GM12878 (cell line): Measurements from ENCODE around the gene GFAP. TPM values are rescaled to one million over a fixed set of nuclear protein-coding genes. Genes with fewer than 3 reads are reported as not detected.

Experiments
- ATAC-seq: fragments of 200-7000 bp; cut with Tn5 transposase; 3 replicates; pipeline ENCODE4 v1.9.1; 2020; ENCODE audit warnings: mild to moderate bottlenecking, moderate library complexity
- BruUV-seq: library from RNA; stranded (reverse); fragments of 400-500 nt; replicated peaks from 2 replicates; lab custom pipeline; 2021; lab: Mats Ljungman, UMichigan
- CTCF ChIA-PET: fragments of 300-600 bp; sonication (Branson Sonifier 250); formaldehyde crosslinking; extraction: SDS; loops from one replicate; lab custom pipeline; 2021; ENCODE audit warnings: inconsistent platforms; lab: Yijun Ruan, JAX
- POLR2A ChIA-PET: fragments of 350-600 bp; formaldehyde crosslinking; extraction: SDS; loops from one replicate; lab custom pipeline; 2021; ENCODE audit warnings: inconsistent platforms; lab: Charles Lee
- RAD21 ChIA-PET: fragments of 300-600 bp; sonication (Branson Sonifier 250); formaldehyde crosslinking; loops from one replicate; lab custom pipeline; 2023; ENCODE audit warnings: antibody characterized with exemption; ENCODE audit not compliant: unreplicated experiment; lab: Charles Lee
- SMC1A ChIA-PET: fragments of 300-600 bp; sonication (Branson Sonifier 250); formaldehyde crosslinking; loops from one replicate; lab custom pipeline; 2023; ENCODE audit not compliant: unreplicated experiment, uncharacterized antibody; lab: Charles Lee
- DNase-seq: peaks from one replicate; pipeline ENCODE4 v3.0.0-alpha.2; 2011; ENCODE audit warnings: low read depth, low spot score
- FAIRE-seq: peaks from 3 replicates; lab custom pipeline; 2011; peaks lifted over from hg19 to GRCh38; lab: Jason Lieb, UNC
- H2AFZ ChIP-seq: 2 replicates; pipeline ENCODE4 v1.6.0; 2011; ENCODE audit warnings: low read depth, low read length, control low read depth; ENCODE audit not compliant: control insufficient read depth
- H3K27ac ChIP-seq: 2 replicates; pipeline ENCODE4 v1.5.1; 2011; ENCODE audit warnings: control low read depth; ENCODE audit not compliant: control insufficient read depth, insufficient read depth
- H3K27me3 ChIP-seq, 2 experiments: replicated peaks in 1 of 2; 2 replicates each; pipeline versions ENCODE4 v1.6.0 to v1.6.1; 2011; ENCODE audit warnings: low read length in 1 of 2; ENCODE audit not compliant: control insufficient read depth in 2 of 2, insufficient read depth in 2 of 2
- H3K36me3 ChIP-seq, 2 experiments: 2 replicates each; pipeline ENCODE4 v1.5.1; 2011; ENCODE audit warnings: low read length in 1 of 2; ENCODE audit not compliant: control insufficient read depth in 2 of 2, insufficient read depth in 2 of 2
- H3K4me1 ChIP-seq: 2 replicates; pipeline ENCODE4 v1.6.1; 2011; ENCODE audit warnings: mild to moderate bottlenecking, low read length, moderate library complexity, mixed read lengths; ENCODE audit not compliant: control insufficient read depth, insufficient read depth
- H3K4me2 ChIP-seq: 2 replicates; pipeline ENCODE4 v1.6.0; 2011; ENCODE audit warnings: control low read depth; ENCODE audit not compliant: control insufficient read depth, insufficient read depth
- H3K4me3 ChIP-seq: fragments of 200-600 bp; sonication (generic); 2 replicates; pipeline ENCODE4 v1.5.1; 2016
- H3K79me2 ChIP-seq: 2 replicates; pipeline ENCODE4 v1.6.0; 2011; ENCODE audit warnings: low read length; ENCODE audit not compliant: control insufficient read depth, insufficient read depth
- H3K9ac ChIP-seq: 2 replicates; pipeline ENCODE4 v1.8.0; 2011; ENCODE audit warnings: low read length, control low read depth, mixed read lengths; ENCODE audit not compliant: control insufficient read depth, insufficient read depth
- H3K9me3 ChIP-seq: replicated peaks from 3 replicates; pipeline ENCODE4 v1.5.1; 2011; ENCODE audit warnings: mild to moderate bottlenecking, low read length; ENCODE audit not compliant: control insufficient read depth, insufficient read depth
- H4K20me1 ChIP-seq: 2 replicates; pipeline ENCODE4 v1.6.0; 2011; ENCODE audit not compliant: control insufficient read depth, insufficient read depth
- BMI1 ChIP-seq: fragments of 450-650 bp; IDR thresholded peaks from 2 replicates; pipeline ENCODE4 v1.6.1; 2016; ENCODE audit warnings: mild to moderate bottlenecking, moderate library complexity, borderline replicate concordance
- IKZF1 ChIP-seq: fragments of 450-650 bp; conservative IDR thresholded peaks from 2 replicates; pipeline ENCODE4 v1.6.1; 2017; ENCODE audit warnings: antibody characterized with exemption, mild to moderate bottlenecking
- NFIC ChIP-seq: IDR thresholded peaks from 2 replicates; pipeline ENCODE4 v1.6.1; 2012; ENCODE audit warnings: low read depth, mild to moderate bottlenecking, inconsistent platforms, low read length, moderate library complexity
- PAX8 ChIP-seq: fragments of 450-650 bp; IDR thresholded peaks from 2 replicates; pipeline ENCODE4 v1.6.1; 2017; ENCODE audit warnings: mild to moderate bottlenecking, moderate library complexity
- RAD21 ChIP-seq: IDR thresholded peaks from 2 replicates; pipeline ENCODE4 v1.6.1; 2011; ENCODE audit warnings: mild to moderate bottlenecking, low read depth, low read length, moderate library complexity; ENCODE audit not compliant: insufficient read depth
- RAD51 ChIP-seq: fragments of 450-650 bp; IDR thresholded peaks from 2 replicates; pipeline ENCODE4 v1.6.1; 2016; ENCODE audit warnings: moderate library complexity, mild to moderate bottlenecking, inconsistent platforms
- RBBP5 ChIP-seq: fragments of 200-600 bp; sonication (generic); conservative IDR thresholded peaks from 2 replicates; pipeline ENCODE4 v1.6.1; 2016
- SMAD1 ChIP-seq: fragments of 450-650 bp; IDR thresholded peaks from 2 replicates; pipeline ENCODE4 v1.6.1; 2018; ENCODE audit warnings: mild to moderate bottlenecking, low read depth; ENCODE audit not compliant: partially characterized antibody
- SPI1 ChIP-seq: IDR thresholded peaks from 2 replicates; pipeline ENCODE4 v1.6.1; 2011; ENCODE audit warnings: low read depth, mild to moderate bottlenecking, low read length, moderate library complexity, borderline replicate concordance; ENCODE audit not compliant: insufficient read depth
- SUZ12 ChIP-seq: fragments of 200-600 bp; sonication (generic); IDR thresholded peaks from one replicate; pipeline ENCODE4 v1.6.1; 2018; ENCODE audit warnings: antibody characterized with exemption, mild to moderate bottlenecking; ENCODE audit not compliant: unreplicated experiment
- TCF3 ChIP-seq: IDR thresholded peaks from 2 replicates; pipeline ENCODE4 v1.6.1; 2012; ENCODE audit warnings: low read depth, mild to moderate bottlenecking, low read length, borderline replicate concordance; ENCODE audit not compliant: insufficient read depth
- YY1 ChIP-seq: IDR thresholded peaks from 2 replicates; pipeline ENCODE4 v1.6.1; 2011; ENCODE audit warnings: low read depth, mild to moderate bottlenecking, low read length
- WGBS: methylation state at CpG from one replicate; pipeline ENCODE4 v1.1.6; 2016; ENCODE audit warnings: low lambda C conversion rate; ENCODE audit not compliant: insufficient replicate concordance, insufficient coverage; ENCODE audit errors: missing lambda C conversion rate; 5-methylcytosine and 5-hydroxymethylcytosine counted together
- in situ Hi-C: fragments of 300-500 bp; cut with MboI; formaldehyde crosslinking; loops from 9 replicates; pipeline ENCODE4 v1.14.3; 2018; ENCODE audit warnings: mixed read lengths
- intact Hi-C: fragments of 100-400 bp; cut with micrococcal nuclease; formaldehyde crosslinking; loops from one replicate; pipeline ENCODE4 v1.14.2; 2022; ENCODE audit not compliant: unreplicated experiment
- polyA plus RNA-seq, 11 experiments: library from polyadenylated mRNA; depleted of rRNA in 4 of 11; unstranded in 6 of 11; stranded (reverse) in 5 of 11; fragments of >200 nt; fragmentation: Nextera tagmentation in 4 of 11; fragmentation: Illumina TruSeq in 1 of 11; extraction: Ambion mirVana in 4 of 11; extraction: Trizol in 1 of 11; gene quantifications; 1 replicate in 1 of 11; 2 replicates in 10 of 11; pipeline versions ENCODE4 v1.2.1 to v1.2.3, GENCODE V29; 2011 to 2016; ENCODE audit warnings: inconsistent platforms in 2 of 11, missing spikeins in 2 of 11, low read depth in 1 of 11
- total RNA-seq, 4 experiments: library from RNA; depleted of rRNA in 3 of 4; stranded (reverse); fragments of >200 nt in 3 of 4; fragmentation: Illumina TruSeq in 1 of 4; extraction: Trizol in 1 of 4; gene quantifications; 2 replicates each; pipeline versions ENCODE4 v1.2.1 to v1.2.3, GENCODE V29; 2013 to 2021
- TF ChIP-seq, protein P1 (sequence below): fragments of 150-350 bp; IDR thresholded peaks from 2 replicates; pipeline ENCODE4 v1.6.1; 2014; ENCODE audit warnings: mild to moderate bottlenecking, low read depth, low read length

Gene GFAP
- total and polyA plus RNA-seq, 10 of the 15 experiments (the other 5 are each of a cell fraction or from before 2014, with no cell fraction given), result 0.04 to 0.25 TPM; not detected in 8

GRCh38 chr17:44933824-44934744 lies 18.8 kb upstream of the GFAP start:
- FAIRE-seq, result no peak

More at GRCh38 chr17:44933824-44934744, 18.8 kb upstream of the GFAP start:
- intact Hi-C loops (no loop called here), in situ Hi-C loops (no loop called here)
- Histone ChIP-seq H3K9me3 (no peaks in the 10 kb centered on the region; the same call in 1 of the 3 replicates), H4K20me1 (no peaks in the 10 kb centered on the region), H3K4me2 (no peak overlapping the region), H3K4me1 (no peaks in the 10 kb centered on the region), H3K4me3 (no peak overlapping the region), H3K9ac (no peak overlapping the region), H3K79me2 (peaks cover 3% of the 10 kb centered on the region), H2AFZ (no peak overlapping the region), H3K36me3 (peaks cover 26 to 48% of the 10 kb centered on the region in 2 experiments), H3K27ac (no peak overlapping the region), H3K27me3 (no peaks in the 10 kb centered on the region)
- RAD21 ChIA-PET, result no interaction called here
- POLR2A ChIA-PET, result no interaction called here
- ATAC-seq (no peak), DNase-seq (no peak)
- BruUV-seq, result no TSS peak
- CTCF ChIA-PET, result interaction anchor here (0.6 to 1.6 kb wide), 2 partner anchors 14 to 123 kb away, joined by 3 to 4 read pairs; no protein-coding TSS in a partner anchor
- WGBS, result 98% methylated on average over 34 of the region's 34 CpGs
- SMC1A ChIA-PET, result no interaction called here
- TF ChIP-seq SUZ12 (no peak), NFIC (no peak), YY1 (no peak), TCF3 (no peak), BMI1 (no peak), PAX8 (no peak), SMAD1 (no peak), RAD21 (no peak), SPI1 (no peak), RBBP5 (no peak), RAD51 (no peak), IKZF1 (no peak)
- TF ChIP-seq, protein P1, sequence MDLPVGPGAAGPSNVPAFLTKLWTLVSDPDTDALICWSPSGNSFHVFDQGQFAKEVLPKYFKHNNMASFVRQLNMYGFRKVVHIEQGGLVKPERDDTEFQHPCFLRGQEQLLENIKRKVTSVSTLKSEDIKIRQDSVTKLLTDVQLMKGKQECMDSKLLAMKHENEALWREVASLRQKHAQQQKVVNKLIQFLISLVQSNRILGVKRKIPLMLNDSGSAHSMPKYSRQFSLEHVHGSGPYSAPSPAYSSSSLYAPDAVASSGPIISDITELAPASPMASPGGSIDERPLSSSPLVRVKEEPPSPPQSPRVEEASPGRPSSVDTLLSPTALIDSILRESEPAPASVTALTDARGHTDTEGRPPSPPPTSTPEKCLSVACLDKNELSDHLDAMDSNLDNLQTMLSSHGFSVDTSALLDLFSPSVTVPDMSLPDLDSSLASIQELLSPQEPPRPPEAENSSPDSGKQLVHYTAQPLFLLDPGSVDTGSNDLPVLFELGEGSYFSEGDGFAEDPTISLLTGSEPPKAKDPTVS, result no peak
